Stimulated activated CD8-positive, alpha-beta memory T cell treated with anti-CD3 and anti-CD28 coated beads, Interleukin-15, amount 100 ng/mL, for 48 hours (primary cell): ENCODE measurements around the gene RPS14.

Experiments used
- DNase-seq, 2 donors: peaks; one replicate each; pipeline ENCODE4 v3.0.0-alpha.2; 2020; ENCODE audit warnings: low read depth in 2 of 2

The RPS14 gene

GRCh38 chr5:150449517-150450339 is at the start of gene RPS14:
RPS14 (minus strand) TSS chr5:150449739; CDS start chr5:150447733, 2,006 bp downstream.
- DNase-seq, result peak; percentile 85 to 90

DNA sequence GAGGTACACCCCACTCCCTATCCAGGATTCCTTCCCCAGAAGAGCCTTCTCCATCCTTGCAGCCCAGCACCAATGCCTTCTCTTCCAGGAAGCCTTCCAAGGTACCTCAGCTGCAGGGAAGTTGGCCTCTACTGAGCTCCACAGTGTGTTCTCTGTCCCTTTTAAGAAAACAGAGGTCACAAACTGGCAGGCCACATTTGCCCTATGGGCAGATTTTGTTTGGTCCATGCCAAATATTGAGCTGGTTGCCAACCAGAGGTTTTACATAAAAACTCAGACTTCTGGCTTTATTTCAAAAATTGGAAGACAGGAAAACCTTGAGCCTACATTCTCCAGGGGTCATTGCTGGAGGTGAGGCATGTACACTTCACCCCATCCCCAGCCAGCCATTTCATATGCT is 49.4 kb upstream of the RPS14 start:
- DNase-seq, result no peak

DNA sequence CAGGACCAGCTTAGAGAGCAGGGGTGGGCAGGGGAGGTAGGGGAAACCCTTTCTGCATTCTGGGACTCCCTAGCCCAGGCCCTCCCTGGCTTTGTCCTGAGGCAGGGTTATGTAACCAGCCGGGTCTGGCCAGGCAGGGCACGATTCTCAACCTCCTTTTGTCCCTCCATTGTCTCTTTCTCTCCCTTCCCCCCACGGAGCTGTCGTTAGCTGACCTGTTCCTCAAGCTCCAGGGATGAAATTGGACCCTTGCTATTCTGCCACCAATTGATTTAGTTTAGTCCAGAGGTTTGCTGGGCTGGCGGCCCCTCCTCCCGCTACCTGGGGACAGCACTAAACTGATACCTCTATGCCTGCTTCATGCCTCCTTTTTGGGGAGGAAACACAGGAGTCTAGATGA is 49.0 kb upstream of the RPS14 start:
- DNase-seq, result no peak

GRCh38 chr5:150497989-150498317 is 48.4 kb upstream of the RPS14 start:
- DNase-seq, result no peak

DNA sequence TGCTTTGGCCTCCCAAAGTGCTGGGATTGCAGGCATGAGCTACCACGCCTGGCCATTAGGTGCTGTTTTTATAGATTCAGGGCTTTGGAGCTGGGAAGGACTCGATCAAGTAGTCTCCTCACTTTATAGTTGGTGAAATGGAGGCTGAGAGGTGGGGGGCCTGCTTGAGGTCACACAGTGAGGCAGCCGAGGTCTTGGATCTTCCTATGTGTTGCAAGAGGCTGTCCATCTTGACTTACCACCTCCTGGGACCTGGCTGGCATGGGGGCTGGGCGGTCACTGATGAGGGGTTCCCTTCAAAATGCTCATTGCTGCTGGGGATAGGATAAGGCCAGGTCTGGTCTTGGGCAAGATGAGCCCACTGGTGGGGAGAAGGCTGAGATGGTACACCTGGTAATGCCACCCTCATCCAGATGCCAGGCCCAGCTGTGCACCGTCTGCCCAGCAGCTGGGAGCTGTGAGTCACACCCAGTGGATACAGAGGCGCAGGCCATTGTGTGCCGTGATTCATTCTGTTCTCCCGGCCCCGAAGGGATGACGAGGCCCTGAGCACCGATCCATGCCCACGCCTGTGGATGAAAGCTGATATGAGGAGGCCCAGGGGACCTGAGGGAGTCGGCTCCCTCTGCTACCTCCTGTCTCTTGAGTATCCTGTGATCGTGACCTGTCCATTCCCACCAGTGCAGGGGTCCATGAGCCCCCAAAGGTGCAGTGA is 47.9 kb upstream of the RPS14 start:
- DNase-seq, result no peak

DNA sequence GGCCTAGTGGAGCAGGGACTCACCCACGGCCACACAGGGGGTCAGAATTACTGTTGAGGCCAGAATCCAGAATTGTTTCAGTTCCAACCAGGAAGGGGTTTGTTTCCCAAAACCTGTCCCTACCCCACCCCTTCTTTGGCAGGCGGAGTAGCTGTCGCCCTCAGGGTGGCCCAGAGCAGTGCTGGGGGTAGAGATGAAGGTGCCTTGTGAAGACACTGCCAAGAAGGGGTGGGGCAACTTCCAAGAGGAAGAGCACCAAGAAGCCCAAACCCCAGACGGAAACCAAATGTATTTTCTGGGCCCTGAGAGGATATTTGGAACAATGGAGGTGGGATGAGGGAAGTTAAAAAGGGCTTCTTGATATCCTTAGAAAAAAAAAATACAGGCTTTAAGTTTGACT is 47.0 kb upstream of the RPS14 start:
- DNase-seq, result no peak

- DNase-seq, result no peak
These were observed 46.6 kb upstream of the RPS14 start for GRCh38 chr5:150496098-150496497.

- DNase-seq, result no peak
These were observed 43.1 kb upstream of the RPS14 start for GRCh38 chr5:150492621-150493020.

DNA sequence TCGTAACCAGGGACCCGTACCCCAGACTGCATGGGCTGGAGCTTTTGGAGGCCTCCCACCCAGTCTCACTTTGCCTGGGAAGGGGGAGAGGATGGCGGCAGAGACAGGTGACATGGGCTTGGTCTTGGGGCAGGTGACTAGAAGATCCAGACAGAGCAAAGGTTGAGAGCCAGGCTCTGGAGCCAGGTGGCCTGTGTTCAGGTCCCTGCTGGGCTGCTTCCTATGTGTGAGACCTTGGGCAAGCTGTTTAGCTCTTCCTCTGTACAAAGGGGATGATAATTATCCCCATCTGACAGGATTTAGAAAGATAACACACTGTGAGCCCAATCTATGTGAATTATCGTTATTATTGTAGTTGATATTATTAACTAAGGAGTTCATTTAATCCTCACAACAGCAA is 42.3 kb upstream of the RPS14 start:
- DNase-seq, result no peak

GRCh38 chr5:150490754-150491153 is 41.2 kb upstream of the RPS14 start:
- no peak for DNase-seq

- no peak for DNase-seq
These were observed 40.7 kb upstream of the RPS14 start for GRCh38 chr5:150490296-150490669.

GRCh38 chr5:150489360-150490295 is 40.1 kb upstream of the RPS14 start:
- DNase-seq, result no peak

GRCh38 chr5:150488519-150489359 is 39.2 kb upstream of the RPS14 start:
- DNase-seq, result no peak

GRCh38 chr5:150487199-150488061 is 37.9 kb upstream of the RPS14 start:
- no peak for DNase-seq

GRCh38 chr5:150486402-150487198 is 37.1 kb upstream of the RPS14 start:
- peak; percentile 4 to 14 for DNase-seq

DNA sequence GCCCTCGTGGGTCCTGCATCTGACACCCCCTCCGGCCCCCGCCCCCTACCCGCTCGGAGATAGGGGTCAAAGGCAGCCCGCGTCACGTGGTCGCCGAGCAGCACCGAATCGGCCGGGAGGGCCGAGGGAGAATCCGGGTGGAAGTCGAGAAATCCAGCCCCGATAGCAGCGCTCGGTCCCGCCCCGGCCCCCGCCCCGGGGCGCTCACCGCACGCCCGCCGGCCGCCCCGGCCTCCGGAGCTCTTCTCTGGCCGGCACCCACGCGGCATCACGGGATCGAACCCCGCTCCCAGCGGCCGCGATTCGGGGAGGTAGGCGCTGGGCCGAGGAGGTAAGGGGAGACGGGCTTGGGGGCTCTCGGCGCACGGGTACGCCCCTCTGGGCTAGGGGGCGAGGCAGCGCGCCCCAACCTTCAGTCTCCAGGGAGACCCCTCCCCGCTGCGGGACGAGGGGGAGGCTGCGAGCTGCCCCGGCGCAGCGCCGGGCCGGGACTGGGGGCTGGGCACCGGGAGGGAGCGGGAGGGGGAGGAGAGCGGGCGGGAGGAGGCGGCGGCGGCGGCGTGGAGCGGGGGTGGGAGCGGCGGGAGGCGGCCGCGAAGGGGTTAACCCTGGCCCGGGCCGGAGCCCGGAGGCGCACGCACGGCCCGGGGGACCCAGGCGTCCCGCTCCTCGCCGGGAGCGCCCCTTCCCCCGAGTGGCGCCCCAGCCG is 36.3 kb upstream of the RPS14 start:
- DNase-seq, result peak in 1 of 2 donors; percentile 14

DNA sequence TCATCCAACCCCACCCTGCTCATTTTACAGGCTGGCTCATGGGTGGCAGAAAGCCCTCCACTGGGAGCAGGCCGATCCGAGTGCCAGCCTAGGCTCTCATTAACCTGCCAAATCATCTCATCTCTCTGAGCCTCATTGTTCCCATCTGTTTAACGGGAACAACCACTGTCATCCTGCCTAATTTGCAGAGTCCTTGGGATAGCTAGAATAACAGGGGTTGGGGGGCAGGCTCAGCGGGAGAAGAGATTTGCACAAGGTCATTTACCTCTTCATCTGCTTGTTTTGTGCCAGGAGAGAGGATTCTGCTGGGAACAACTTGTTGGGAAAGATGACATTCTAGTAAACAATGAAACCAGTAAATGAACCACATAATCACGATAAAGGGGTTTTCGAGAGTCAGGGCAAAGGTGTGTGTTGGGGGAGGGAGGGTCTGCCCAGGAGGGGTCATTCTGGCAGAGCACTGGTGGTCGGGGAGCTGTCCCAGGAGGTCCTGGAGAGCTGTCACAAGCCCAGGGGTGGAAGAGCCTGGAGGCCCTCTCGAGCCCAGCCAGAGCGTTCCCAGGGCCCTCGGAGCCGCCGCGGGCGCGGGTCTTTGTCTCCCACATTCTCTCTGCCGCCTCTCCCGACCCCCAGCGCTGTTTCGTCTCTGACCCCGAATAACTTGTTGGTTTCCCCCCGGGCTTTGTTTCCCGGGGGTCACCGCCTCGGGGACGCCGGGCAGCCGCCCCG is 35.6 kb upstream of the RPS14 start:
- no peak for DNase-seq

DNA sequence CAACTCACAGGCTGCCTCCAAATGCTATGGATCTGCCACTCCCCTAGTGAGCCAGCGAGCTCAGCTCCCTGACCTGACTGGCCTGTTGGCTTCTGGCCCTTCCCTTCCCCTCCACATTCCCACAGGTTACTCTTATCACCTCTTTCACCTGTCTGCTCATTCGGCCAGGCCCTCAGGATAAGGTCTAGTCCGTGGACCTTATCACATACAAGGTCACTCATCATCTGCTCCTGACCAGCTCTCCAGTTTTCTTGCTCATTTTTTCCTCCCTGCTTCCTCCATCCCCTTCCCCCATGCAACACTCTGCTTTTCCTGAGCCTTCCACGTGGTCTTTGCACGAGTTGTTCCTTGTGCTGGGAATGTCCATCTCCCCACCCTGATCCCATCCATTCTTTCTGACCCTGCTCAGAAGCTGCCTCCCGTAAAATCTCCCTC is 32.5 kb upstream of the RPS14 start:
- DNase-seq, result no peak
